NCI-H226 (cell line): ENCODE measurements around the gene SSR1.
A peak's percentile ranks its signal among the peaks of the same experiment; 100 is the strongest.
"Not testable (repeated sequence)": the region's sequence is repeated elsewhere in the genome, so short reads cannot be mapped to it uniquely, and the experiment has no call there.

Experiments
- DNase-seq: peaks from one replicate; pipeline ENCODE4 v3.0.0-alpha.2; 2015

SSR1 gene

DNA sequence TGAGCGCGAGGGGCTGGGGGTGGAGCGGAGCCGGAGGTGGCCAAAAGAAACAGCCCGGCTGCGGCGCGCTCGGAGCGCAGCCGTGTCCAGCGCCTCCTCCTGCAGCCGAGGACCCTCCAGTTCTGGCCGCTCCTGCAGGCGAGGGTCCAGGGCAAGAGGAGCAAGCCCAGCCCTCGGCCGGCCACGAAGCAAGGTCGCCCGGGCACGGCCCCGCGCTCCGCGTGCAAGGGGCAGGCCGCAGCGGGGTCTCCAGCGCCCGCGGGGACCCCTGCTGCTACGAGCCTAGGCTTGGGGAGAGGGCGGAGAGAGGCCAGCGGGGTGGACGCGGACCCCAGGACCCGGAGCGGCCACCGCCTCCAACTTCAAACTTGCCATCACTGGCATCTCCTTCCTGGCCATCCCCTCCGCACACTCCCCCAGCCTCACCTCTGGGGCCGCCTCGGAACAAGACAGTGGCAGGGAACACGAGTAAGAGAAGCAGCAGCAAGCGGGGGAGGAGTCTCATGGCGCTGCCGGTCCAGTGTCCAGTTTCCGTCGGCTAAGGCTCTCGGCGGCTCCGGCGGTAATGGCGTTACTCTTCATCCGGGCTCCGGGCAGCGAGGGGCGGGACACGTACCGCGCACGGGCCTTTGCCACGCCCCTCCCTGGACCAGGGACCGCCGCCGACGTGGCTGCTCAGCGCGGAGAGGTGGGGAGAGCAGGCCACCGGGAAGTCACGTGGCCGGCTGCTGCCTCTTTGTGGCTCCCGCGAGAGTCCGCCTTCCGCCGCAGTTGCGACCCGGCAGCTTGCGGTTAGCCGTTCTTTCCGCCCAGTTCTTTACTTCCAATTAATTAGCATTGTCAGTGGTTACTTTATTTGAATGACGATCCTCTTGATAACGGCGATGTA is at the start of gene SSR1:
Gene SSR1, minus strand, starts transcription at position 584 of the 889 bp plus-strand sequence. Its CDS starts 79 bp downstream, at position 505.
- peak; percentile 97 for DNase-seq

DNA sequence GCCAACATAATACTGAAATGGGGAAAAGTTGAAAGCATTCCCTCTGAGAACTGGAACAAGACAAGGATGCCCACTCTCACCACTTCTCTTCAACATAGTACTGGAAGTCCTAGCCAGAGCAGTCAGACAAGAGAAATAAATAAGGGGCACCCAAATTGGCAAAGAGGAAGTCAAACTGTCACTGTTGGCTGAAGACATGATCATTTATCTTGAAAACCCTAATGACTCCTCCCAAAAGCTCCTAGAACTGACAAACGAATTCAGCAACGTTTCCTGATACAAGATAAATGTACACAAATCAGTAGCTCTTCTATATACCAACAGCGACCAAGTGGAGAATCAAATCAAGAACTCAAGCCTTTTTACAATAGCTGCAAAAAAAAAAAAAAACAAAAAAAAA is 38.9 kb upstream of the SSR1 start:
- DNase-seq = not testable (repeated sequence)

DNA sequence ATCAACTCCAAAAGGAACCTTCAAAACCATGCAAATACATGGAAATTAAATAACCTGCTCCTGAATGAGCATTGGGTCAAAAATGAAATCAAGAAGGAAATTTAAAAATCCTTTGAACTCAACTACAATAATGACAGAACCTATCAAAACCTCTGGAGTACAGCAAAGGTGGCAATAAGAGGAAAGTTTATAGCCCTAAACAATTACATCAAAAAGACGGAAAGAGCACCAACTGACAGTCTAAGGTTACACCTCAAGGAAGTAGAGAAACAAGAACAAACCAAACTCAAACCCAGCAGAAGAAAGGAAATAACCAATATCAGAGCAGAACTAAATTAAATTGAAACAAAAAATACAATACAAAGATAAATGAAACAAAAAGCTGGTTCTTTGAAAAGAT is 37.6 kb upstream of the SSR1 start:
- DNase-seq = not testable (repeated sequence)

DNA sequence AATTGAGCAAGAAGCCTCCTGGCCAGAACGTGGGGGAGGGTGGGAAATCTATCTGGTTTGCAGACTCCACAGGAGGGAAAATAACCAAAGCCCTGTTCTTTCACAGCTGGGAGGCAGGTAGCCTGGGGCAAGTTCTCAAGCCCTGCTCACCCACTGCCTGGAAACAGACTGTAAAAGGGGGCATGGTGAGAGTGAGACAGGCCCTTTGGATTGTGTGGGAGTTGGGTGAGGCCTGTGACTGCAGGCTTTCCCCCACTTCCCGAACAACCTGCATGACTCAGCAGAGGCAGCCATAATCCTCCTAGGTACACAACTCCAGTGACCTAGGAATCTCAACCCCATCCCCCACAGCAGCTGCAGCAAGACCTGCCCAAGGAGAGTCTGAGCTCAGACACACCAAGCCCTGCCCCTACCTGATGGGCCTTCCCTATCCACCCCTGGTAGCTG is 34.6 kb upstream of the SSR1 start:
- DNase-seq = peak; percentile 93

DNA sequence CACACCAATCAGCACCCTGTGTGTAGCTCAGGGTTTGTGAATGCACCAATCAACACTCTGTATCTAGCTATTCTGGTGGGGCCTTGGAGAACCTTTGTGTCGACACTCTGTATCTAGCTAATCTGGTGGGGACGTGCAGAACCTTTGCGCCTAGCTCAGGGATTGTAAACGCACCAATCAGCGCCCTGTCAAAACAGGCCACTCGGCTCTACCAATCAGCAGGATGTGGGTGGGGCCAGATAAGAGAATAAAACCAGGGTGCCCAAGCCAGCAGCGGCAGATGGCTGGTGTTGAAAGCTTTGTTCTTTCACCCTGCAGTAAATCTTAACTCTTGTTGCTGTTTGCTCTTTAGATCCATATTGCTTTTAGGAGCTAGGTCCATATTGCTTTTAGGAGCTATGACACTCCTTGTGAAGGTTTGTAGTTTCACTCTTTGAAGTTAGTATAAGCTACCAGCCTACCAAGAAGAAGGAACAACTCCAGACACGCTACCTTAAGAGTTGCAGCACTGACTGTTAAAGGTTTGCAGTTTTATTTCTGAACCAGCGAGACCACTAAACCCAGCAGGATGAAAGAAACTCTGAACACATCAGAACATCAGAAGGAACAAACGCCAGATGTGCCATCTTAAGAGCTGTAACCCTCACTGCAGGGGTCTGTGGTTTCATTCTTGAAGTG is 31.9 kb upstream of the SSR1 start:
- DNase-seq = not testable (repeated sequence)

DNA sequence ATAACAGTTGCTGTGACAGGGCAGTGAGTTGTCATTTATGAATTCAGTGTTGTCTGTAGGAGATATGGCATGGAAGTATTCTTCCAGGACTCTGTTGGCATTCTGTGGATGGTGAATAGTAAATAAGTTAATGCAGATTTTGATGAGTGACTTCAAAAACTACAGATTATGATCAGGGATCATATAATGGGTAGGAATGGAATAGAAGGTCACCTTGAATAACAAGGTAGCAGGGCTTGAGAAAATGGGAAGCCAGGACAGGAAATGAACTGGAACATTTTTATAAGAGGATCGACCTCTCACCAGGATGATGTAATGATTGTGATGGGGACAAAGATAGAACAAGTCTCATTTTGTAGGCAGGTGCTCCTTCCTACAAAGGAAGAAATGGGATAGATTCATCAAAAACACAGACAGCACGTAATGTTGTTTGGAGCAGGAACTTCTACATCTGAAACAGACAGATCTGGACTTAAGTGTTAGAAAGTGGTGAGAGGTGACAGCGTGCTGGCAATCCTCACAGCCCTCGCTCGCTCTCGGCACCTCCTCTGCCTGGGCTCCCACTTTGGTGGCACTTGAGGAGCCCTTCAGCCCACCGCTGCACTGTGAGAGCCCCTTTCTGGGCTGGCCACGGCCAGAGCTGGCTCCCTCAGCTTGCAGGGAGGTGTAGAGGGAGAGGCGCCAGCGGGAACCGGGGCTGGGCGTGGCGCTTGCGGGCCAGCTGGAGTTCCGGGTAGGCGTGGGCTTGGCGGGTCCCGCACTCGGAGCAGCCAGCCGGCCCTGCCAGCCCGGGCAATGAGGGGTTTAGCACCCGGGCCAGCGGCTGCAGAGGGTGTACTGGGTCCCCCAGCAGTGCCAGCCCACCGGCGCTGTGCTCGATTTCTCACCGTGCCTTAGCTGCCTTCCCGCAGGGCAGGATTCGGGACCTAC is 30.8 kb upstream of the SSR1 start:
- no peak for DNase-seq

DNA sequence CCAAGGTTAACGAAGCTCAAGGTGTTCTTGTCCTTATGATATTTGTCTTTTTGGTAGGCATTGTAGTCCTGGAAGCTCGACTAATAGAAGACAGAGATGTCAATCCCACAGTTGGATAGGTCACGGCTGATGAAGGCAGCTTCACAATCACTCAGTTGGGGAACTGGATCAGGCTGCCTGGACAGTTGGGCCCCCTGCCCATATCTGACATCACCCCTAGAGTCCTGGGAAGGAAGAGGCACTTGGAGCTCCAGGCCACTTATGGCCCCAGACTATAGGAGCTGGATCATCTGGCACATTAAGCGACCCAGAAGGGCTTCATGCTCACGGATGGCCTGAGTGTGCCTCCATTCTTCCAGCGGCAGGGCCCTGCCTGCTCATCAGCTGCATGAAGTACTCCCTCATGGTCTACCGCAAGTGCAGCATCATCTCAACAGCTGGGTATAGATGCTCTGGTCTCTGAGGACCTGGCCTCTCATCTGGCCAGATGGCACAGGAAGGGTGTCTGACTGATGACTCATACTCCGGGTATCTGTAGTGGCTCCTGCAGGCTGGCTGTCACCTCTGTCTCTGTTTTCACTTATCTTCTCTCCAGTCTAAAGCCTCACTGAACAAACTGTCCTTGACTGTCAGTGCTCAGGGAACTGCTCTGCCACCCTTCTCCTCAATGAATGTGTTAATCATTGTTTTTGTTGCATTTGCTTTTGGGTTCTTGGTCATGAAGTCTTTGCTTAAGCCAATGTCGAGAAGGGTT is 29.2 kb upstream of the SSR1 start:
- DNase-seq = no peak

DNA sequence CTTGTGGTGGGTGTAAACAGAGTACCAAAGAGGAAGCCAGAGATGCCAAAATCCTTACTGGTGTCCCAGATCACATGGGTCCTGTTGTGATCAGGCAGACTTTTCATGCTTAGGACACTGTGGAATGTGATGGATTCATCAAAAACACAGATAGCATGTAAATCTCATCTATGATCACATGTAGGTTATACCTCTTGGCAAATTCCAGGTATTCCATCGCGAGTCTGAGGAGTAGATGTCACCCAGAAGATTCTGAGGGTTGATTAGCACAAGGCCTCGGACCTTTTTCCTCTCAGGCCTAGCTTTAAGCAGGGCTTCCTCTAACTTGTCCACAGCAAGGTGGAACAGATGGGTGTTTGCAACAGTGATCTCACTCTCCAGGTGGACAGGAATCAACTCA is 28.3 kb upstream of the SSR1 start:
- DNase-seq = no peak

DNA sequence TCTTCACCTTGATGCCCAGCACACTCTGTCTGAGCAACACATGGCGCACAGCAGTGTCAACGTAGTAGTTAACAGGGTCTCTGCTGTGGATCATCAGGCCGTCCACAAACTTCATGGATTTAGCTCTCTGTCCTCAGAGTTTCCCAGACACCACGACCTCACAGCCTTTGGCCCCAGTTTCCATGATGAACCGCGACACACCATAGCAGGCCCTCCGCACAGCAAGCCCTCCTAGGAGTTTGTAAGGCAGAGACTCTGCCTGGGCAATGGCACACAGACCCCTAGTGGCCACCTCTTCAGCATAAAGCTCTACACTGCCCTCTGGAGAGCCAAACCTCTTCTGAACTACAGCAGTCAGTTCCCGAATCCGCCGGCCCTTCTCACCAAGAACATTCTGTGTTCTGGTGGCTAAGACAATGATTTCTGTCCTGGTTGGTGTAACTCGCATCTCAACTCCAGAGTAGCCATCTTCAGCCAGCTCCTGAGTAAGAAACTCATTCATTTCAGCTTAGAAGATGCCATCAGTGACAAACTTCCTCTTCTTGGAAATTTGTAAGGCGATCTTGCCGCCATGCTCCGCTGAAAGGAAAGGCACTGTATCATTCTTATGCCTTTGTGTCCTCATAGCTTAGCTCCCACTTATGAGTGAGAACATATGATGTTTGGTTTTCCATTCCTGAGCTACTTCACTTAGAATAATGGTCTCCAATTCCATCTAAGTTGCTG is 26.2 kb upstream of the SSR1 start:
- not testable (repeated sequence) for DNase-seq

DNA sequence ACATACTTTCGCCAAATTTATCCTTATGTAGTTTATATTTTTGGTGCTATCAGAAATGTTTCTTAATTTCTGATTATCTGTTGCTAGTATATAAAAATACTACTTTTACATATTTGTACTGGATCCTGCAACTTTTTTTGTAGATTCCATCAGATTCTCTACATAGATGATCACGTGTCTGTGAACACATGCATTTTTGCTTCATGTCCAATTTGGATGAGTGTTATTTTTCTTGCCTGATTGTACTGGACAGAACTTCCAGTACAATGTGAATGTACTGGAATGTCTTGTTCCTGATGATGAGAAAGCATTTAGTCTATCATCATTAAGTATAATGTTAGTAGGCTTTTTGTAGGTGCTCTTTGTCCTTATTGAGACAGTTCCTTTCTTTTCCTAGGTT is 25.0 kb upstream of the SSR1 start:
- DNase-seq = no peak

DNA sequence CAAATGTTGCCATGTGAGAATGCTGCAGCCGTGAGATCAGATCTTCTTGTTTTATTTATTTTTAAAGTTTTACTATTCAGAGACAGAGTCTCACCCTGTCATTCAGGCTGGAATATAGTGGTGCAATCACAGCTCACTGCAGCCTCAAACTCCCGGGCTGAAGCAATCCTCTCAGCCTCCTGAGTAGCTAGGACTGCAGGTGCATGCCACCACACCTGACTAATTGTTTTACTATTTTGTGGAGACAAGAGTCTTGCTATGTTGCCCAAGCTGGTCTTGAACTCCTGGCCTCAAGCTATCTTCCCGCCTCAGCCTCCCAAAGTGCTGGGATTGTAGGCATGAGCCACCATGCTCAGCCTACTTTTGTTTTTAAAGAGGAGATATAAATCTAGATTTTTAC is 22.5 kb upstream of the SSR1 start:
- DNase-seq = no peak

DNA sequence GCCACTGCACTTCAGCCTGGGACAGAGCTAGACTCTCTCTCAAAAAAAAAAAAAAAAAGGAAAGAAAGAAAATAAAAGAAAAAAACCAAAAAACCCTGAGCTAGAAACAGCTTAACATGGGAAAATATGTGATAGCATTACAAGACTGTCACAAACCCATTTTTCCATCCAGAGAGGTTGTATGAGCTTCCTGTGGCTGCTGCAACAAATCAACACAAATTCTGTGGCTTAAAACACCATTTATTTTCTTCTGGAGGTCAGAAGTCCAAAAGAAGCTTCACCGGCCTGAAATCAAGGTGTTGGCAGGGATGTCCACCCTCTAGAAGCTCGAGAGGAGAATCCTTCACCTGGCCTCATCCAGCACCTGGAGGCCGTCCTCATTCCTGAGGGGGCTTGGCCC is 21.7 kb upstream of the SSR1 start:
- DNase-seq = no peak

DNA sequence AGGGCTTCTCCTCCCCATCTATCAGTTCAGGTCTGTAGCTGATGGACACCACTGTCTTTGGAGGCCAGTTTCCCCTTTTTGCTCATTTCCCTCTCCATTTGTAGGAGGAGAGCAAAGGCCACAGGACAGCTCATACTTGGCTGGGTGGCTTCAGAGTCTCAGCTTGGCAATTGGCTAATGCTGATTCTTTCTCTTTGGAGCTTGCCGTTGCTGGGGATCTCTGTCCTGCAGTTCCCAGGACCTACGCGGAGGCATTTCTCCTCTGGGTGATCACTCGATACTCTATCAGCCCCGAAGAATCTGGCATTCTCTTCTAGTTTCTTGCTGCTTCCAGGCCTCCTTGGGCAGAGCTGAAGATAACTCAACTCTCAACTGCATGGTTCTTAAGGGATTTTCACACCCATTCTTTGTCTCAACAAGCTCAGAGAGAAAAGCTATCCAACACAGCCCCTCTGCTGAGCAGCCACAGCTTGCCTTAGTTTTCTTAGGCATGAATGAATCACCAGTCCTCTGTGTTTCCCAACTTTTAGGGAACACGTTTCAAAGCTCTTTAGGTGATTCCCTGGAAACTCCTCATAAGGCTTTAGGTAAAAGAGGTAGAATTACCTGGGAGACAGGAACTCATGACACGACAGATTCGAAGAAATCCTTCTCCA is 19.2 kb upstream of the SSR1 start:
- no peak for DNase-seq

DNA sequence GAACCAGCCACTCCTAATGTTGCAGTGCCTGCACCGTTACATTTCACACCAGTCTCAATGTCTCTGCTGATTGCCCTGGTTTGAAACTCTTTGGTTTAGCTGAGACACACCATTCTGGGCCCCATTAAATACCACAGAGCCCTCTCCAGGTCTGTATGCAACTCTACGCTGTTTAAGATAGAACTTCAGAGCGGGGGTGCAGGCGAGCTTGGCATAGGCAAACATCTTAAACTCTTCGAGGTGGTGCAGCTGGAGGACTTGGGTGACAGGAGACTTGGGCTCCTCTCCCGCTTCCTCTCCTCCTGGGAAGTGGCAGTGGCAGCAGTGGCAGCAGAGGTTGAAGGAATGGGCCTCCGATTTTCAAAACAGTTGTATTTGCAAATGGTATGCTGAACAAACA is 18.5 kb upstream of the SSR1 start:
- DNase-seq = no peak

DNA sequence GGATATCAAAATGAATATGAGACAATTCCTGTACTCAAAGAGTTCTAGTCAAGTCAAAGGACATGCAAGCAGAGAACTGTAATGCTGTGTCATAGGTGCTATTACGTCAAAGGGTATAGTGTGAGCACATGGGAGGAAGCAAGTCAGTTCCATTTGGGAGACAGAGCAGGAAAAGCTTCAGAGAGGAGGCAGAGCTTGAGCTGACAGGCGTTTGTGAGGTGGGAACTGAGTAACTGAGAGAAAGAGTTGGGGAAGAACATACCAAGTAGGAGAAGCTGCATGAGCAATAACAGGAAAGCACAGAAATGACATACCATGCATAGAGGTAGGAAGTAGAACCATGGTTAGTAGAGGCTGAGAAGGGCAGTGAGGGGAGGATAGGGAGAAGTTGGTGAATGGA is 15.2 kb upstream of the SSR1 start:
- no peak for DNase-seq

DNA sequence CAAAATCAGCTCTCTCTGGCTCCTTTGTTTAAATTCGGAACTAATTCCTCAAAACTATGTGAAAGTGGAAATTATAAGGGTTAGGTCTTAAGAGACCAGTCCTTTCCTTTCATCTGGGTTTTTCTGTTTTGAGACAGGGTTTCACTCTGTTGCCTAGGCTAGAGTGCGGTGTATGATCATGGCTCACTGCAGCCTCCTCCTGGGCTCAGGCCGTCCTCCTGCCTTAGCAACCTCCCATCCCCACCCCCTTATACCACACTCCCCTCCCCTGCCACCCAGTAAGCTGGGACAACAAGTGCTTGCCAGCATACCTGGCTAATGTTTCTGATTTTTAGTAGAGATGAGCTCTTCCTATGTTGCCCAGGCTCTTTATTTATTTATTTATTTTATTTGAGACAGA is 12.8 kb upstream of the SSR1 start:
- DNase-seq = no peak

DNA sequence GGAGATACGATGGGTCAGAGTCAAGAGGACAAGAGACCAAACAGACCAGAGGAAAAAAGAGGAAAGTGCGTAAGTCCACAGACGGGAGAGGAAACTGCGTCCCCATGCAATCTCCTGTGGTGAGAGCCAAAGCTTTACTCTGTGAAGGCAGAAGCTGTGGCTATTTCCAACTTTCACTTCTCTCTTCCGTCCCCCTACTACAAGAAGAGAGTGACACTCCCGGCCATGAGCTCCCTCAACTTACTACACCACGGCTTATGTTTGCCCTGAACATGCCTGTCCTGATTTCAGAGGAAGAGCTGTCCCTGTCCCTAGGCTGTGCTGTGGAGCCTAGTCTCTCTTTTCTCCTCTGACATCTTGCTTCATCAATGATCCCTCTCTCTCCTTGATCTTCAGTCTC is 11.5 kb upstream of the SSR1 start:
- DNase-seq = no peak

DNA sequence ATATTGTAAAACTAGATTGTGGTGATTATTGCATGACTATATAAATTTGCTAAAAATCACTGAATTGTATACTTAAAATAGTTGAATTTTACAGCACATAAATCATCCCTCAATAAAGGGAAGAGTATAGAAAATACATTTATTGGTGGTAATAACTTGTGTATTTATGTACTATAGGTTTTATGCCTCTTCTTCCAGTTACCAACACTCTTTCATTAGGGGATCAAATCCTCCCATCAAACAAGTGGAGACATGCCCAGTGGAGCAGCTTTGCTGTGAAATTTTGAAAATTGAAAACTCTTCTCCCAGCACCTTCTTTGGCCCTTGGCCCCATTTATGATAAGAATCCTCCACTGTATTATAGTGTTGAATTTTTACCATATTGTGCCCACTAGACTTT is 10.1 kb upstream of the SSR1 start:
- no peak for DNase-seq

DNA sequence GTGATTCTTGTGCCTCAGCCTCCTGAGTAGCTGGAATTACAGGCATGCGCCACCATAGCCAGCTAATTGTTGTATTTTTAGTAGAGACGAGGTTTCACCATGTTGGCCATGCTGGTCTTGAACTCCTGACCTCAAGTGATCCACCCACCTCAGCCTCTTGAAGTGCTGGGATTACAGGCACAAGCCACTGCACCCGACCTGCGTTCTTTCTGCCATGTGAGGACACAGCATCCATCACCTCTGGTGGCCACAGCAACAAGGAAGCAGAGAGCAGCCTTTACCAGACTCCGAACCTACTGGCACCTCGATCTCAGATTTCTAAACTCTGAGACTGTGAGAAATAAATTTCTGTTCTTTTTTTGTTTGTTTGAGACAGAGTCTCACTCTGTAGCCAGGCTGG is 8.9 kb upstream of the SSR1 start:
- DNase-seq = not testable (repeated sequence)

DNA sequence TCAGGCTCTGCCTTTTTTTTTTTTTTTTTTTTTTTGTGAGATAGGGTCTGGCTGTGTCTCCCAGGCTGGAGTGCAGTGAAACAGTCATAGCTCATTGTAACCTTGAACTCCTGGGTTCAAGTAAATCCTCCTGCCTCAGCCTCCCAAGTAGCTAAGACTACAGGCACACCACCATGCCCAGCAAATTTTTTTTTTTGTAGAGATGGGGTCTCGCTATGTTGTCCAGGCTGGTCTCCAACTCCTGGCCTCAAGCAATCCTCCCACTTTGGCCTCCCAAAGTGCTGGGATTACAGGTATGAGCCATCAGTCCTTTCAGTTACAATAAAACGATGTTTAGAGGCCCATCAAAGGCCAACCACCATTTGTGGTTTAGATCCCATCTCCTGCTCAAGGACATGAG is 6.4 kb upstream of the SSR1 start:
- DNase-seq = not testable (repeated sequence)

DNA sequence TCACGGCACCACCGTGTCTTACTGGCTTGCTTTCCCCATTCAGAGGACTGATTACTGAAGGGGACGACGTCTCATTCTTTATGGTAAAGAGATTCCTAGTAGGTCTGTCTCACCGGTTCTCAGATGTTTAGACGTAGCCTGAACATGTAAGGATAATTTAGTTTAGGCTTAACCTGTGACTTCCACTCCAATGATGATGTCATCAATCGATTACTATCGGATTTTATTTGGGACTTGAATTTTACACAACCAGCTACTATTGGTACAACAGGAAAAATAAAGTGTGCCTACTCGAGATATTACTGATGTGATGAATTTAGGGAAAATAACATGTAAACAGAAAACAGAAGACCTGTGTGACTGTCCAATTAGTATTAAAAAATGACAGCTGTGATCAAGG is 4.5 kb upstream of the SSR1 start:
- DNase-seq = no peak
